Spinal cord (tissue), 10 donors: ENCODE measurements around the gene LRRC47. TPM values are rescaled to one million over a fixed set of nuclear protein-coding genes. Genes with fewer than 3 reads are reported as not detected.

Source experiments
- DNase-seq, 6 donors: peaks; one replicate each; pipeline versions ENCODE4 v3.0.0 to v3.0.0-alpha.2; 2013 to 2015; ENCODE audit warnings: low spot score in 6 of 6, low read depth in 4 of 6
- H3K27ac ChIP-seq: one replicate; pipeline ENCODE4 v1.5.1; 2013; ENCODE audit warnings: low read depth, low read length, control low read depth
- H3K27me3 ChIP-seq: one replicate; pipeline ENCODE4 v1.6.1; 2013; ENCODE audit warnings: low read length; ENCODE audit not compliant: control insufficient read depth, insufficient read depth
- H3K36me3 ChIP-seq: one replicate; pipeline ENCODE4 v1.6.1; 2013; ENCODE audit warnings: low read length; ENCODE audit not compliant: control insufficient read depth, insufficient read depth
- H3K4me1 ChIP-seq: one replicate; pipeline ENCODE4 v1.6.1; 2013; ENCODE audit warnings: low read length; ENCODE audit not compliant: control insufficient read depth, insufficient read depth
- H3K4me3 ChIP-seq: one replicate; pipeline ENCODE4 v1.5.1; 2013; ENCODE audit warnings: low read depth, low read length, control low read depth
- H3K9me3 ChIP-seq: one replicate; pipeline ENCODE4 v1.6.1; 2013; ENCODE audit warnings: low read length; ENCODE audit not compliant: control insufficient read depth, insufficient read depth
- WGBS: methylation state at CpG from one replicate; pipeline ENCODE4 v1.1.5; 2013; ENCODE audit warnings: missing lambda C conversion rate; ENCODE audit not compliant: insufficient coverage; 5-methylcytosine and 5-hydroxymethylcytosine counted together
- long read RNA-seq, 4 donors: transcript quantifications; one replicate each; lab custom pipeline, GENCODE V29; 2026
- polyA plus RNA-seq, 2 donors: library from polyadenylated mRNA; unstranded; fragments of 120-200 nt; gene quantifications; one replicate each; pipeline ENCODE4 v1.2.1, GENCODE V29; 2013; ENCODE audit not compliant: insufficient read length in 2 of 2
- total RNA-seq, 2 donors: library from RNA; depleted of rRNA in 1 of 2; stranded (reverse); fragments of 120-200 nt in 1 of 2; fragments of >200 nt in 1 of 2; gene quantifications; one replicate each; pipeline versions ENCODE4 v1.2.3 to v1.2.4, GENCODE V29; 2013 to 2014
- donor health status: healthy.

LRRC47 gene
- total RNA-seq: 10 to 100 TPM; 27.0 to 35.5 TPM
- polyA plus RNA-seq: 10 to 100 TPM; 65.5 to 81.6 TPM
- long read RNA-seq, donor 1, full-length matches to known transcripts: 33 of 33 reads
- long read RNA-seq, donor 1, partial matches to known transcripts: 0 of 33 reads
- long read RNA-seq, donor 1, other reads (novel, unspliced or antisense): 0 of 33 reads
- long read RNA-seq, donor 2, full-length matches to known transcripts: 6 of 6 reads
- long read RNA-seq, donor 2, partial matches to known transcripts: 0 of 6 reads
- long read RNA-seq, donor 2, other reads (novel, unspliced or antisense): 0 of 6 reads
- long read RNA-seq, donor 3, full-length matches to known transcripts: 10 of 10 reads
- long read RNA-seq, donor 3, partial matches to known transcripts: 0 of 10 reads
- long read RNA-seq, donor 3, other reads (novel, unspliced or antisense): 0 of 10 reads
- long read RNA-seq, donor 4, full-length matches to known transcripts: 9 of 9 reads
- long read RNA-seq, donor 4, partial matches to known transcripts: 0 of 9 reads
- long read RNA-seq, donor 4, other reads (novel, unspliced or antisense): 0 of 9 reads

- Histone ChIP-seq H3K4me3 (peak within 1 kb of the TSS; percentile 61), H3K9me3 (no peaks in the 10 kb centered on the region), H3K27ac (peak within 1 kb of the TSS; percentile 25), H3K36me3 (peaks cover 17% of the 10 kb centered on the region), H3K4me1 (peaks cover 38% of the 10 kb centered on the region), H3K27me3 (no peaks in the 10 kb centered on the region)
- DNase-seq: peak; percentile 71 to 98 (median 89)
- WGBS: under 1% methylated on average over 59 of the region's 60 CpGs
Measured at GRCh38 chr1:3796215-3797061, at the start of gene LRRC47. Gene LRRC47 (minus strand): TSS chr1:3796498. CDS start chr1:3796476, 22 bp downstream.

DNA sequence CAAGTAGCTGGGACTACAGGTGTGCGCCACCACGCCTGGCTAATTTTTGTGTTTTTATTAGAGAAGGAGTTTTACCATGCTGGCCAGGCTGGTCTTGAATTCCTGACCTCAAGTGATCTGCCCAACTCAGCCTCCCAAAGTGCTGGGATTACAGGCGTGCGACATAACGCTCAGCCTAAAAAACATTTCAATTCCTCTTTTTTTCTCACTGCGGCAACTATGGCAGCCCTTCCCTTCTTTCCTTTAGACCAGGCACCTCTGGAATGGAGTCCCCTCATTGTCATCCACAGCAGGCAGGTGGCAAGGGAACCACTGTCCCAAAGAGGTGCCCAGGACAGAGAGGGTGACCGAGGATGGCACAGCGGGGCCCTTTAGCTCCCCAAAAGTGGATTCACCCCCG is 46.6 kb upstream of the LRRC47 start:
- H3K36me3 ChIP-seq: peaks cover 65% of the 10 kb centered on the region
- no peaks in the 10 kb centered on the region for H3K4me1 ChIP-seq
- 82% methylated on average over 2 of the region's 9 CpGs for whole genome bisulfite sequencing
- no peak for DNase-seq
- H3K27ac ChIP-seq: no peak overlapping the region
- no peaks in the 10 kb centered on the region for H3K27me3 ChIP-seq
- no peak overlapping the region for H3K4me3 ChIP-seq
- H3K9me3 ChIP-seq: no peaks in the 10 kb centered on the region

DNA sequence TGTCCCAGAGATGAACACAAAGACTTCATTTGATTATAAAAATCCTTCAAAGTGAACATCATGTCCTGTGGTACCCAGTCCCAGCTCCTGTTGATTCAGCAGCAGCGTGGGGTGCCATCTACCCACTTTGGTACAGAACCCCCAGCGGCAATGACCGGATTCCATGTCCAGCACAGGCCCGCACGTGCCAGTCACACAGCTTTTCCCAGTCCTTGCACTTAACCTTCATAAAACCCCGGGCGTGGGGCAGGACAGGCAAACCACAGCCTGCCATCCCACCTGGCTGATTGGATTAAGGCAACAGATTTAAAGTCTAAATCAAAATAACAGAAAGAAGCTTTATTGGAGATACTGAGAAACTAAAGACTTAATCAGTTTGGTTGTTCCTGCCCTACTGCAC is 45.2 kb upstream of the LRRC47 start:
- peaks cover 66% of the 10 kb centered on the region for H3K36me3 ChIP-seq
- 100% methylated on average over 5 of the region's 7 CpGs for WGBS

DNA sequence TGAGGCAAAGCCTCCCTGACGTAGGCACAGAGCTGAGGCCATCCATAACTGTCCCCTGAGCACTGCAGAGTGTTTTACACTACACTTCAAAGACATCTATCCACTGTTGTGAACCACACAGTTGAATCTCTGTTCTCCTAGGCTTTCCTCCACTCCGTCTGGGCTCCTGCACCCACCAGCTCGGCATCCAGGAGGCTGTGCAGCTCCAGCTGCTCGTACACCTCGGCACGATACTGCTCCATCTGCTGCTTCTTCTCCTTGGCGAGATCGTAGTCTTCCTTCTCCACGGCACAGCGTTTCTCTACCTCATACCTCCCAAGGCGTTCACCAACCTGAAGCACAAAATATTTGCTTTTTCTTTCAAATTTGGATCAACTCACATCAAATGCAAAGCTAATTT is 42.5 kb upstream of the LRRC47 start:
- Histone ChIP-seq H3K36me3 (peaks cover 57% of the 10 kb centered on the region), H3K27me3 (no peaks in the 10 kb centered on the region), H3K27ac (no peak overlapping the region), H3K9me3 (peaks cover 5% of the 10 kb centered on the region), H3K4me3 (no peak overlapping the region), H3K4me1 (no peaks in the 10 kb centered on the region)
- DNase-seq: peak in 1 of 6 donors; percentile 12
- WGBS: 85% methylated on average over 6 of the region's 11 CpGs

More for the DNA sequence above, 45.2 kb upstream of the LRRC47 start:
- no peaks in the 10 kb centered on the region for H3K27me3 ChIP-seq
- no peak overlapping the region for H3K27ac ChIP-seq
- no peak overlapping the region for H3K4me3 ChIP-seq
- H3K9me3 ChIP-seq: peaks cover 5% of the 10 kb centered on the region
- no peak for DNase-seq
- no peaks in the 10 kb centered on the region for H3K4me1 ChIP-seq

GRCh38 chr1:3837685-3838084 is 41.4 kb upstream of the LRRC47 start:
- Histone ChIP-seq H3K4me3 (no peak overlapping the region), H3K27ac (no peak overlapping the region), H3K4me1 (no peaks in the 10 kb centered on the region), H3K9me3 (peaks cover 5% of the 10 kb centered on the region), H3K27me3 (no peaks in the 10 kb centered on the region), H3K36me3 (peaks cover 52% of the 10 kb centered on the region)
- no peak for DNase-seq
- WGBS: 100% methylated on average over 1 of the region's 1 CpG

GRCh38 chr1:3837200-3837599 is 40.9 kb upstream of the LRRC47 start:
- Histone ChIP-seq H3K9me3 (peaks cover 5% of the 10 kb centered on the region), H3K27me3 (no peaks in the 10 kb centered on the region), H3K27ac (no peak overlapping the region), H3K4me1 (no peaks in the 10 kb centered on the region), H3K4me3 (no peak overlapping the region), H3K36me3 (peaks cover 51% of the 10 kb centered on the region)
- 89% methylated on average over 1 of the region's 6 CpGs for WGBS
- DNase-seq: no peak

DNA sequence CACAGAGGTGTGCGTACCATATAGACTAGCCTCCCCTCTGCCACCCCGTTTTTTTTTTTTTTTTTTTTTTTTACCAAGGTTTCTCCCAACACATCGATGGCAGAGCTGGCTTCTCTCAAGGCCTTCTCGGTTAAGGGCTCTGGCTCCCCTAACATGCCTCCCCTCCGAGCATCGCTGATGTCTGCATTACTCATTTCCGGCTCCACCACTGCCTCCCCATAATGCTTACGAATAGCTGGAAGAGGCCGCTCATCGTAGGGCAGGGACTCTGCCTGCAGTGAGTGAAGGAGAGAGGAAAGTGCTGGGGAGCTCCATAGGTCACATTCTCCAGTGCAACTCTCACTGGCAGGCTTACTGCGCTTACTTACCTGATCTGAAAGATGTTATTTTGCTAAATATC is 40.1 kb upstream of the LRRC47 start:
- Histone ChIP-seq H3K4me1 (no peaks in the 10 kb centered on the region), H3K27me3 (no peaks in the 10 kb centered on the region), H3K4me3 (no peak overlapping the region), H3K27ac (no peak overlapping the region), H3K36me3 (peaks cover 48% of the 10 kb centered on the region), H3K9me3 (peaks cover 5% of the 10 kb centered on the region)
- 100% methylated on average over 2 of the region's 11 CpGs for WGBS
- DNase-seq: no peak

- Histone ChIP-seq H3K4me3 (no peak overlapping the region), H3K9me3 (peaks cover 5% of the 10 kb centered on the region), H3K27ac (no peak overlapping the region), H3K27me3 (no peaks in the 10 kb centered on the region), H3K36me3 (peaks cover 51% of the 10 kb centered on the region), H3K4me1 (no peaks in the 10 kb centered on the region)
- no peak for DNase-seq
- 95% methylated on average over 10 of the region's 10 CpGs for WGBS
Measured at GRCh38 chr1:3834701-3835100, 38.4 kb upstream of the LRRC47 start.

GRCh38 chr1:3831689-3832088 is 35.4 kb upstream of the LRRC47 start:
- peaks cover 5% of the 10 kb centered on the region for H3K4me1 ChIP-seq
- no peak for DNase-seq
- WGBS: no CpG with 5 or more reads among the region's 6 CpGs
- H3K36me3 ChIP-seq: peaks cover 56% of the 10 kb centered on the region
- H3K4me3 ChIP-seq: no peak overlapping the region
- no peaks in the 10 kb centered on the region for H3K27me3 ChIP-seq
- H3K9me3 ChIP-seq: no peaks in the 10 kb centered on the region
- no peak overlapping the region for H3K27ac ChIP-seq
